Hepatocyte (in vitro differentiated cells): ENCODE results near the gene SLF1. TPM values are rescaled to one million over a fixed set of nuclear protein-coding genes. Genes with fewer than 3 reads are reported as not detected.
"Not testable (repeated sequence)": the region's sequence is repeated elsewhere in the genome, so short reads cannot be mapped to it uniquely, and the experiment has no call there.

Source experiments
- DNase-seq: peaks from one replicate; pipeline ENCODE4 v3.0.0-alpha.2; 2016; ENCODE audit warnings: low spot score
- H2AFZ ChIP-seq: fragments of 200-600 bp; sonication (generic); 2 replicates; pipeline ENCODE4 v1.6.0; 2016; ENCODE audit warnings: antibody characterized with exemption, mild to moderate bottlenecking
- H3K27ac ChIP-seq: fragments of 200-600 bp; sonication (generic); 2 replicates; pipeline ENCODE4 v1.5.1; 2016; ENCODE audit warnings: mild to moderate bottlenecking
- H3K27me3 ChIP-seq: fragments of 200-600 bp; sonication (generic); 2 replicates; pipeline ENCODE4 v1.6.1; 2016
- H3K36me3 ChIP-seq: fragments of 200-600 bp; sonication (generic); replicated peaks from 2 replicates; pipeline ENCODE4 v1.5.1; 2016; ENCODE audit warnings: low read depth; ENCODE audit not compliant: insufficient read depth
- H3K4me1 ChIP-seq: fragments of 200-600 bp; sonication (generic); 2 replicates; pipeline ENCODE4 v1.5.1; 2016; ENCODE audit warnings: mild to moderate bottlenecking, moderate library complexity; ENCODE audit not compliant: insufficient read depth
- H3K4me2 ChIP-seq: fragments of 200-600 bp; sonication (generic); 2 replicates; pipeline ENCODE4 v1.6.0; 2016
- H3K4me3 ChIP-seq: fragments of 200-600 bp; sonication (generic); 2 replicates; pipeline ENCODE4 v1.5.1; 2016; ENCODE audit warnings: mild to moderate bottlenecking
- H3K79me2 ChIP-seq: fragments of 200-600 bp; sonication (generic); 2 replicates; pipeline ENCODE4 v1.6.0; 2017; ENCODE audit warnings: mild to moderate bottlenecking
- H3K9me2 ChIP-seq: fragments of 200-600 bp; sonication (generic); replicated peaks from 2 replicates; pipeline ENCODE4 v1.6.0; 2017; ENCODE audit warnings: mild to moderate bottlenecking; ENCODE audit not compliant: insufficient read depth
- H3K9me3 ChIP-seq: fragments of 200-600 bp; sonication (generic); 2 replicates; pipeline ENCODE4 v1.5.1; 2016; ENCODE audit warnings: low read depth, mild to moderate bottlenecking
- H4K20me1 ChIP-seq: fragments of 200-600 bp; sonication (generic); 2 replicates; pipeline ENCODE4 v1.6.0; 2016; ENCODE audit warnings: mild to moderate bottlenecking; ENCODE audit not compliant: insufficient read depth, poor library complexity, severe bottlenecking
- EZH2 ChIP-seq: fragments of 200-600 bp; sonication (generic); IDR thresholded peaks from 2 replicates; pipeline ENCODE4 v1.6.1; 2016; ENCODE audit warnings: antibody characterized with exemption, mild to moderate bottlenecking, borderline replicate concordance
- EZH2phosphoT487 ChIP-seq: fragments of 200-600 bp; sonication (generic); IDR thresholded peaks from one replicate; pipeline ENCODE4 v1.6.1; 2018; ENCODE audit warnings: antibody characterized with exemption, mild to moderate bottlenecking, low read depth, moderate library complexity; ENCODE audit not compliant: unreplicated experiment, severe bottlenecking
- WGBS: methylation state at CpG from one replicate; pipeline ENCODE4 v1.1.6; 2016; ENCODE audit warnings: low lambda C conversion rate; ENCODE audit errors: missing lambda C conversion rate; 5-methylcytosine and 5-hydroxymethylcytosine counted together
- polyA plus RNA-seq: library from polyadenylated mRNA; unstranded; fragments of >200 nt; fragmentation: Nextera tagmentation; extraction: Ambion mirVana; gene quantifications from 2 replicates; pipeline ENCODE4 v1.2.1, GENCODE V29; 2016
- total RNA-seq: library from RNA; depleted of rRNA; stranded (reverse); fragments of >200 nt; gene quantifications from 2 replicates; pipeline ENCODE4 v1.2.3, GENCODE V29; 2014
- TF ChIP-seq, protein P1 (sequence below): fragments of 200-600 bp; sonication (generic); IDR thresholded peaks from 2 replicates; pipeline ENCODE4 v1.5.1; 2016; ENCODE audit warnings: antibody characterized with exemption, mild to moderate bottlenecking; ENCODE audit not compliant: poor library complexity

Gene SLF1
- total RNA-seq (5.5 and 9.0 TPM in 2 replicates), polyA plus RNA-seq (3.3 and 7.0 TPM in 2 replicates)

DNA sequence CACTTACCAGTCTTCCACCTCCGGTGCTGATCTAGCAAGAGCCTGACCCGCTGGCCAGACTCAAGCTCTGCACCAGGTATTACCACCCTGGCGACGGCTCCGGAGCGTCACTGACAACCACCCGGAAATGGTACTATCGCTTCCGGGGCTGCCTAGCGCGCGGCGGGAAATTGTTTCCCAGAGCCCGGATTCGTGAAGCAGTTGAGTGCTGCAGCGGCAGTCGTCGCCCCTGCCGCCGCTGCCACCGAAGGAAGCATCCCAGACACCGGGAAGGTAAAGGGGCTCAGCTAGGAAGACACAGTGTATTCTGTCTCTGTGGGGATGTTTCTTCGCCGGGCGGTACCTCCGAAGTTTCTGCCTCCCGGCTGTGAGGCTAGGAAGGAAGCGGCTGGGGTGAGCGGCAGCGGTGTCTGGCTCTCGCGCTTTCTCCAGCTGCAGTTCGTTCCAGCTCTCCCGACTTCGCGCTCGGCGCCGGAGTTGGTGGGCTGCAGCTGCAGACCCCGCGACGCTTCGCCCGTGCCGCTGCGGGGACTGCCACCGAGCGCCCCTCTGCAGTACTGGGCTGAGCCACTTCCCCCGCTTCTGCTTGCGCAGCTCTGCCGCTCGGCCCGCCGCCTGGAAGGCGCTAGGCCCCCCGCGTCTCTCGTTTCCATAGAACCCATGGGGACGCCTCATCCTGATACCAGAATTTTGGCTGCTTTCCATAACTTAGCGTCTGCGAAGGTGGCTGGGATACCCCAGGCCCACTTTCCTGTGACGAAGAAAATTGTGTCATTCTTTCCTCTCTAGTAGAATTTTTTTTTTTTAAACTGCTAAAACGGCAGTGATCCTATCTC is at the start of gene SLF1, which contains the start of gene KIAA0825:
SLF1 (plus strand) TSS at position 177 of the 836 bp plus-strand sequence. CDS start 10,142 bp downstream, outside the sequence.
KIAA0825 (minus strand) TSS at position 112 of the 836 bp plus-strand sequence. CDS start 81,478 bp downstream, outside the sequence.
- no peaks in the 10 kb centered on the region for H3K27me3 ChIP-seq
- H3K79me2 ChIP-seq: peaks cover 51% of the 10 kb centered on the region
- H3K4me1 ChIP-seq: peaks cover 16% of the 10 kb centered on the region
- no peaks in the 10 kb centered on the region for H3K9me2 ChIP-seq
- peak within 1 kb of the TSS; percentile 78 for H3K27ac ChIP-seq
- peak; percentile 94 for DNase-seq
- TF ChIP-seq, protein P1, sequence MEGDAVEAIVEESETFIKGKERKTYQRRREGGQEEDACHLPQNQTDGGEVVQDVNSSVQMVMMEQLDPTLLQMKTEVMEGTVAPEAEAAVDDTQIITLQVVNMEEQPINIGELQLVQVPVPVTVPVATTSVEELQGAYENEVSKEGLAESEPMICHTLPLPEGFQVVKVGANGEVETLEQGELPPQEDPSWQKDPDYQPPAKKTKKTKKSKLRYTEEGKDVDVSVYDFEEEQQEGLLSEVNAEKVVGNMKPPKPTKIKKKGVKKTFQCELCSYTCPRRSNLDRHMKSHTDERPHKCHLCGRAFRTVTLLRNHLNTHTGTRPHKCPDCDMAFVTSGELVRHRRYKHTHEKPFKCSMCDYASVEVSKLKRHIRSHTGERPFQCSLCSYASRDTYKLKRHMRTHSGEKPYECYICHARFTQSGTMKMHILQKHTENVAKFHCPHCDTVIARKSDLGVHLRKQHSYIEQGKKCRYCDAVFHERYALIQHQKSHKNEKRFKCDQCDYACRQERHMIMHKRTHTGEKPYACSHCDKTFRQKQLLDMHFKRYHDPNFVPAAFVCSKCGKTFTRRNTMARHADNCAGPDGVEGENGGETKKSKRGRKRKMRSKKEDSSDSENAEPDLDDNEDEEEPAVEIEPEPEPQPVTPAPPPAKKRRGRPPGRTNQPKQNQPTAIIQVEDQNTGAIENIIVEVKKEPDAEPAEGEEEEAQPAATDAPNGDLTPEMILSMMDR: no peak
- TF ChIP-seq EZH2phosphoT487 (no peak), EZH2 (no peak)
- peak within 1 kb of the TSS; percentile 78 for H3K4me2 ChIP-seq
- no peaks in the 10 kb centered on the region for H3K9me3 ChIP-seq
- H4K20me1 ChIP-seq: no peaks in the 10 kb centered on the region
- no peaks in the 10 kb centered on the region for H3K36me3 ChIP-seq
- WGBS: under 1% methylated on average over 63 of the region's 63 CpGs
- H3K4me3 ChIP-seq: peak within 1 kb of the TSS; percentile 97
- H2AFZ ChIP-seq: peak within 1 kb of the TSS; percentile 85

DNA sequence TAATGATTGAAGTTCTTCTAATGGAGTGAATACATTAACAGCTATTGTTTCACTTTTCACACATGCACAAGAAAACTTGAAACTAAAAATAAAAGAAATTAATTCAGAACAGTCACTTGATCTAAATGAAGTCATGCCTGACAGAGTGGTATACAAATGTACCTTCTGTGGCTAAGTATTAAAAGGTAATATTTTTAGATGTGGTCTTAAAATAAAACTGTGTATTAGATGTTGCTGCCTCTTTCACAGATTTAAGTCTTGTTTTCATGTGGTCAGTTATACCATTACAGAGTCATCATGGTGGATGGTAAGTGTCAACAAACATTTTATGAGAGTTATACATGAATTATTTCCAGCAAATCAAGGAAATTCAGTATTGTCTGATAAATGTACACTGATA is 47.1 kb upstream of the SLF1 start:
- H3K27ac ChIP-seq: no peak overlapping the region
- H3K9me3 ChIP-seq: no peaks in the 10 kb centered on the region
- H3K36me3 ChIP-seq: no peaks in the 10 kb centered on the region
- H4K20me1 ChIP-seq: no peaks in the 10 kb centered on the region
- H3K9me2 ChIP-seq: no peaks in the 10 kb centered on the region
- TF ChIP-seq EZH2phosphoT487 (no peak), EZH2 (no peak)
- TF ChIP-seq, protein P1: no peak
- H3K4me1 ChIP-seq: no peaks in the 10 kb centered on the region
- no peaks in the 10 kb centered on the region for H3K27me3 ChIP-seq
- DNase-seq: no peak
- no peak overlapping the region for H3K4me3 ChIP-seq
- H3K79me2 ChIP-seq: no peaks in the 10 kb centered on the region
- H3K4me2 ChIP-seq: no peak overlapping the region
- no peak overlapping the region for H2AFZ ChIP-seq

- H3K36me3 ChIP-seq, H3K79me2 ChIP-seq, DNase-seq, H3K27ac ChIP-seq, H3K4me3 ChIP-seq, H3K9me2 ChIP-seq, H3K27me3 ChIP-seq, H3K4me1 ChIP-seq, H3K4me2 ChIP-seq, H4K20me1 ChIP-seq, H2AFZ ChIP-seq, H3K9me3 ChIP-seq: not testable (repeated sequence)
- WGBS: 86% methylated on average over 1 of the region's 1 CpG
These were observed 45.1 kb upstream of the SLF1 start for GRCh38 chr5:94573349-94573748.

DNA sequence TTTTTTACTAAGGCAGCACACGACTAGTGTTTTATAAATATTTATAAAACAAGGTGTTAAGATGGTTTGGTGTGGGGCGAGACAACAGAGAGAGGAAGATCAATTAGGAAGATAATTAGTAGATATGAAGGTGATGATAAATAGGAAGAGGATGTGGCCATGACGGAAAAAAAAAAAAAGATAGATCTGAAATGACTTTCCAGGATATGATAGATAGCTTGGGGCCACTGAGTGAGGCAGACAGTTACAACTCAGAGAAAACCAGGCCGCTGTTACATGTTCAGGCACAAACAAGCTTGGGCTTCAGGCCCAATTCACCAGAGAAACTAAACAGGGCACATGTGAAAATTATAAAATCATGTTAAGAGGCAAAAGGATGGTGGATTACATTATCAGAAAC is 43.3 kb upstream of the SLF1 start:
- Histone ChIP-seq H4K20me1 (no peaks in the 10 kb centered on the region), H3K36me3 (no peaks in the 10 kb centered on the region), H3K4me1 (no peaks in the 10 kb centered on the region), H3K9me2 (no peaks in the 10 kb centered on the region), H3K4me3 (no peak overlapping the region), H3K79me2 (no peaks in the 10 kb centered on the region), H3K27ac (no peak overlapping the region), H3K4me2 (no peak overlapping the region), H2AFZ (no peak overlapping the region), H3K27me3 (no peaks in the 10 kb centered on the region), H3K9me3 (no peaks in the 10 kb centered on the region)
- WGBS: 87% methylated on average over 4 of the region's 4 CpGs
- DNase-seq: no peak
- TF ChIP-seq EZH2phosphoT487 (no peak), EZH2 (no peak)
- TF ChIP-seq, protein P1: no peak
